GF-D8 (cell line): ENCODE measurements around the gene DCST2.

Experiments used
- DNase-seq: peaks from one replicate; lab custom pipeline; 2025; lab: John Stamatoyannopoulos, UW

The DCST2 gene

GRCh38 chr1:155049651-155050559 lies 16.3 kb upstream of the DCST2 start:
- no peak for DNase-seq

DNA sequence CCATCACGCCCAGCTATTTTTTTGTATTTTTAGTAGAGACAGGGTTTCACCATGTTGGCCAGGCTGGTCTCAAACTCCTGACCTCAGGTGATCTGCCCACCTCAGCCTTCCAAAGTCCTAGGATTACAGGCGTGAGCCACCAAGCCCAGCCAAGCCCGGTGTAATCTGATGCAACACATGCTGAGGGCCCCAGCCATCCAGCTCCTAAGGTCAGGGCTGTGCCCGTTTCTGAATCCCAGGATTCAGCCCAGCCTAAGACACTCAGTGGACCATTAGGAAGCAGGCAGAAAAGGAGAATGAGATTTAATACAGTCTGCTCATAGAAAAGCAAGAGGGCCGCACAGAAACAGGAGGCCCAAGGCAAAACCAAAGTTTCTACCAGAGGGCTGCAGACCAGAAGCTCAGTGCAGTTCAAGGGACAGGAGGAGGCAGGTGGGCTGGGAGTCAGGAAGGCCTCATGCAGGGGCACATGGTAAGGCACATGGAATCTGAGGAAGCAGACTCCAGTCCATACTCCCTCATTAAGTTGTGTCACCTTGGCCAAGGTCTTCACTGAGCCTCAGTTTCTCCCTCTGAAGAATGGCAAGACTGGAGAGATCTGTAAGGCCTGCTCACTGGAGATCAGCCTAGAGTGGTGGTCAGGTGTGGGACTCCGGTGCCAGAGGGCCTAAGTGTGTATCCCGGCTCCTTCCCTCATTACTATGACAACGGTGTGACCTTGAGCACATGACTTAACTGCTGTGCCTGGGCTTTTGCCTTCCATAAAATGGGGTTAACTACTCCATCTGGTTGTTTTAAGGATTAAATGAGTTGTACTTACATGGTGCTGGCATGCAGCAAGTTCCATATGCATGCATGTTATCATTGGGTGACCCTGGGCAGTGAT lies 15.1 kb upstream of the DCST2 start:
- DNase-seq, result no peak

- DNase-seq, result peak; percentile 39
These were observed 11.5 kb upstream of the DCST2 start for GRCh38 chr1:155044812-155045657.

DNA sequence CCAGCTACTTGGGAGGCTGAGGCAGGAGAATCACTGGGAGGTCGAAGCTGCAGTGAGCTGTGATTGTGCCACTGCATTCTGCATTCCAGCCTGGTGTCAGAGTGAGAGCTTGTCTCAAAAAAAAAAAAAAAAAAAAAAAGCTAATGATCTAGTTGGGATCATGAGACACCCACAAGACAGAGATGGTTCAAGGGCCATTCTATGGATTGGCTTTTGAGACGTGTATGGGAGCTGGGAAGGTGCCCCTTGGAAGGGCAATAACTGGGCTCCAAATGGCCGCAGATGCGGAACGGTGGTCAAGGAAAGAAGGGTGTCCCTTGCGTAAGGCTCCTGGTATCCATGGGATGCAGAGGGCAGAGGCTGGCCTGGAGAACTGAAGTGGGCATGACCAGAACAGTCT lies 10.8 kb upstream of the DCST2 start:
- DNase-seq, result no peak

DNA sequence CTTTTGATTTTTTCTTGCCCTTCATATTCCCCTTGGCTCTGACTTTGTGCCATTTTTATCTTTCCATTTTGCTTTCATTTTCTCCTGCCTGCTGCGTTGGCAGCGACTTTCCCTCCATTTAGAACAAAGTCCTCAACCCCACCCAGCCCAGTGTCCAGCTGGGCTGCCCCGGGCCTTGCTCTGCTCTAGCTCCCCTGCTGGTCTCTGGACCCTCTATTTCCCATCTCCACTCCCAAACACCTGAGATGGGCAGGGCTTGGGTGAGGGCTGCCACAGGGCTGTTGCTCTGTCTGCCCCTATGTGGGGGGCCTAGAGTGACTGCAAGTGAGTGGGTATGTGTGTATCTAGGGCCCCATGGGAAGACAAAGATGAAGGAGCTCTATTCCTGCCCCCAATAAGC lies 10.2 kb upstream of the DCST2 start:
- no peak for DNase-seq

DNA sequence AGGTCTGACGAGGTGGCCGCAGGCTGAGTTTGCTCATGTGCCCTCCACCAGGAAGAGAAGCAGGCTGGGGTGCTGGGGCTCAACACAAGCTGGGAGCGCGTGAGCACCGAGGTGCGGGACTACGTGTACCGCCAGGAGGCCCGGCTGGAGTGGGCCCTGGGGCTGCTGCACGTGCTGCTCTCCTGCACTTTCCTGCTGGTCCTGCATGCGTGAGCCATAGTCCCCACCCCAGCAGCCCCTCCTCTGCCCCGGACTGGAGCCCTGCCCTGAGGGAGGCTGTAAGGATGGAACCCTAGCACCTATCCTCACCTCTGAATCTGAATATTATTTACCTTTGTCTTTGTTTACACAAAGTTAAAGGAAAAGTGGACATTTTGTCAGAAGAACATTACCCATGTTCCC lies 9.7 kb upstream of the DCST2 start:
- DNase-seq, result no peak

GRCh38 chr1:155042789-155043188 lies 9.2 kb upstream of the DCST2 start:
- DNase-seq, result no peak

- DNase-seq, result no peak
These were observed 6.9 kb upstream of the DCST2 start for GRCh38 chr1:155040358-155041093.

DNA sequence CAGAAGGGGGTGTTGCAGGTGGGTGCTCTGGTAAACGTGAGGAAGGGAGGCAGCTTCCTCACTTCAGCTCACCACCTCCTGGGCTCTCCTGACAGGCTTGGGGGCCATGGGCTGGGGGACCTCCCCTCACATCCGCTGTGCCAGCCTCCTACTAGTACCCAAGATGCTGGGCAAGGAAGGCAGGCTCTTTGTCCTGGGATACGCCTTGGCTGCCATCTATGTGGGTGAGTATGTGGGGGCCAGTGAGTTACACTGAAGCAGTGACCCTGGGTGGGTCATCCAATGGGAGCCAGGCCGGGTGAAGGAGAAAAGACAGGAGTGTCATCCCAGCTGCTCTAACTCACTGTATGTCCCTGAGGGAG lies 5.7 kb upstream of the DCST2 start:
- DNase-seq, result no peak

DNA sequence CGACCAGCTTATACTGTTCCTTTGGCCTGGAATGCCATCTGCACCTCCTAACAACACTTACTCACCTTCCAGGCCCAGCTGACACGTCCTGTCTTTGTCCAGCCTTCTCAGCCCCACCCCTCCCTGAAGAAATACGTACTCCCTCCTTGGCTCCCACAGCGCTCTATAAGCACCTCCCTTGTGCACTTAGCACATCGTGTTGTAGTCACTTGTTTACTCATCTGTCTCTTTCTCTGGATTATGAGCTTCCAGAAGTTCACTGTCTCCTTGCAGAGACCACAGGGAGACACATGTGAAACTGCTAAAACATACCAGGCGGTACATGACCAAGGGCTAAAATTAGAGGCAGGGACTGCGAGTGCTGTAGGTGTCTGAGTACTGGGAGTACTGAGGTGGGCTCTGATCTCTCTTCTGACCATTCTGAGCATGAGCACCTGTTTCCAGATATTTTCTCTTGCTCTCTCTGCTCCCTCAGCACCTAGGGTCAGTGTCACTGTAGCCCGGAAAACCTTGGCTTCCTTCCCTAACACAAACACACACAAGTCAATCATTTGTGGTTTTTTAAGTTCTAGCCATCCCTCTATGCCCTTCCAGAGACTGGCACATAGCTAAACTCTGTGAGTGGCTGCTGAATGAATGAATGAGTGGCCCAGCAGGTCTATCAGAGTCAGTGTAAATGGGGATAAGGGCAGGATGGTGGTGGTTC lies 5.2 kb upstream of the DCST2 start:
- no peak for DNase-seq

DNA sequence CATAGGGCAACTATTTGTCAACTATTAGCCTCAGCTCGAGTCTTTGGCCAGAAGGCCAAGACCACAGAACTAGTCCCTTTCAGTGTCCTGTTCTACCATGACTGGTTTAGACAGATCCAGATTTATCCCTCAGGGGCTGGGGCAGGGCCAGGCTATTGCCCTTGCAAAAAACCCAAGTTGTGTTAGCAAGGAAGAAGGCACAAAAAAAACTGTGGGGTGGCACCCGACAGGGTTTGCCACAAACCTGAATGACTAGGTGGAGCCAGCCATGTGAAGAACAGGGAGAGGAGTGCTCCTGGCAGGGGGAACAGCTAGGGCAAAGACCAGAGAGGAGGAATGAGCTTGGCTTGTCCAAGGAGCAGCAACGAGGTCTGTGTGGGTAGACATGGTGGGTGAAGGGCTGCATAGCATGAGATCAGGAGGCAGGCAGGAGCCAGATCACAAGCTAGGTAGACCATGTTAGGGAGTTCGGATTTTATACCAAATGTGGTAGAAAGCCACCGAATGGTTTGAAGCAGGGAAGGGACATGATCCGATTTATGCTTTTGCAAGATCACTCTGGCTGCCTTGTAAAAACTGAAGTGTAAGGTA lies 4.4 kb upstream of the DCST2 start:
- no peak for DNase-seq

DNA sequence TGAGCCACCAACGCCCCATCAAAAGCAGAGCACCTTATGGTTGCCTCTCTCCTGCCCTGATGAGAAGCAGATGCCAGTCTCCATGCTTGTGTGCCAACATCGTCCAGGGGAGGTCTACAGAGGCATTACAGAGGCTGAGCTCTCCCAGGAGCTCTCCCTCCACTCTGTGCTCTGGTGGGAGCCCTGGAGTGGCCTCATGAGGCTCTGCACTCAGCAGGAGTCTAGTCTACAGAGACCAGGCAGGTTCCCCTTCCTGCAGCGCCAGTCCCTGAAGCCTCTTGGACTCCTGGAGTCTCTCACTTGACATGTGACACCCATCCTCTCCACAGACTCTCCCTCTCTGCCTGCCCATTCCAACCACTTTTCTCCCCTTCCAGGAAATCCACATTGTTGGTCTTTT lies 3.5 kb upstream of the DCST2 start:
- DNase-seq, result no peak

GRCh38 chr1:155035936-155036335 lies 2.4 kb upstream of the DCST2 start:
- no peak for DNase-seq

DNA sequence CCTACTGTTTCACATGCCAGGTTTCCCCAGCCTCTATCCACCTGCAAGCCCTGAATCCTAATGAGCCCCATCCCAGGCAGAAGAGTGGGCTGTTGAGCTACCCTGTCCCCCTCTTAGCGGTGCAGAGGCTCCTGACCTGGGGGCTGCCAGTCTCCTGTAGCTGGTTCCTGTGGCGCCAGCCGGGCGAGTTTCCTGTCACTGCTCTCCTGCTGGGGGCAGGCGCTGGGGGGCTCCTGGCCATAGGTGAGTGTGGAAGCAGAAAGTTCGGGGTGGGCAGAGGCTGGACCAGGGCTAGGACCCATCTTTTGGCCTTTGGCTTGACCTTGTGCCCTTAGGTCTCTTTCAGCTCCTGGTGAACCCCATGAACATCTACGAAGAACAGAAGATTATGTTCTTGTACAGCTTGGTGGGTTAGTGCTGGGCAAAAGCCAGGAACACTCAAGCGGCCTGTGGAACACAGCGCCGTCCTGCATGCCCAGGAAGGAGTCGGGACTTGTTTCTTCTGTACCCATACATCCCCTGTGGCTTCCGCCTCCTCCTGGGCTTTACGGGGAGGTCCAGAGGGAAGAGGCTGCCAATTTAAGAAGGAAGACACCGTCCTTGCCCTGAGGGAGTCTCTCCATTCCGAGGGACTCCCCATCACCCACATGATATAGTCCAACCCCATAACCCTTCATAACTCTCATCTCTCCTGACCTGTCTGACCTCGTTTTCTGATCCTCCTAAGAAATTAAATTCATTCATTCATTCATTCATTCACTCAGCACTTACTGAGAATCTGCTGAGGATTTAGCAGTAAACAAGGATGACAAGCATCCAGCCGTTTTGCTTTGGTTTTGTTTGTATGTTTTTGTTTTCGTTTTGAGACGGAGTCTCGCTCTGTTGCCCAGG lies 982 bp upstream of the DCST2 start:
- DNase-seq, result no peak

DNA sequence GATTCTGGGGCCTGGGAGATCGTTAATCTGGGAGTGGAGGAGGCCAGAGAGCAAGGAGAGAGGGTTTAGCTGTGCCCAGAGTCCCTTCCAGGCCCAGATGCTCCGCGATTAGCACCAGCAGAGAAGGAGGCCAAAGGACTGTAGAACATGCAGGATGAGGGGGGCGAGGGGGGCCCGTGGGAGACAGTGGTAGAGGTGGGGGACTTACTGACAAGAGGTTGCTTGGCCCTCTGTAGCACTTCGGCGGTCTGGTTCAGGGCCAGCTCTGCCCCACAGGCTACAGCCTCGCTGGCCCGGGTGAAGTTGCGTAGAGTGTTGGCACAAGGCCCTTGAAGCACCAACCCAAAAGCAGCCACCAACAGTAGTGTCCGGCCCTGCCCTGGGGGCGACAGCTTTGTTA lies 695 bp downstream of the DCST2 start:
- no peak for DNase-seq

GRCh38 chr1:155030899-155031298 lies 2.7 kb downstream of the DCST2 start:
- no peak for DNase-seq

GRCh38 chr1:155030243-155030795 lies 3.3 kb downstream of the DCST2 start:
- no peak for DNase-seq

GRCh38 chr1:155029513-155030242 lies 3.9 kb downstream of the DCST2 start:
- no peak for DNase-seq
